Smooth muscle cell (in vitro differentiated cells): ENCODE data around the gene ADAD1. TPM values are rescaled to one million over a fixed set of nuclear protein-coding genes. Genes with fewer than 3 reads are reported as not detected.

ENCODE experiments used
- DNase-seq: peaks from one replicate; lab custom pipeline; 2025; ENCODE audit not compliant: unreplicated experiment; lab: John Stamatoyannopoulos, UW
- H2AFZ ChIP-seq: fragments of 200-600 bp; sonication (generic); 2 replicates; pipeline ENCODE4 v1.6.0; 2016; ENCODE audit warnings: antibody characterized with exemption, low read depth, mild to moderate bottlenecking
- H3F3A ChIP-seq: fragments of 200-600 bp; sonication (generic); 2 replicates; pipeline ENCODE4 v1.6.0; 2017; ENCODE audit warnings: antibody characterized with exemption, low read depth
- H3K27ac ChIP-seq: fragments of 200-600 bp; sonication (generic); 2 replicates; pipeline ENCODE4 v1.5.1; 2016; ENCODE audit warnings: low read depth, mild to moderate bottlenecking
- H3K27me3 ChIP-seq: fragments of 200-600 bp; sonication (generic); 2 replicates; pipeline ENCODE4 v1.6.1; 2016; ENCODE audit warnings: low read depth, mild to moderate bottlenecking
- H3K36me3 ChIP-seq: fragments of 200-600 bp; sonication (generic); 2 replicates; pipeline ENCODE4 v1.5.1; 2016; ENCODE audit warnings: low read depth
- H3K4me1 ChIP-seq: fragments of 200-600 bp; sonication (generic); 2 replicates; pipeline ENCODE4 v1.5.1; 2016; ENCODE audit warnings: low read depth
- H3K4me2 ChIP-seq: fragments of 200-600 bp; sonication (generic); 2 replicates; pipeline ENCODE4 v1.6.0; 2016; ENCODE audit warnings: mild to moderate bottlenecking
- H3K4me3 ChIP-seq: fragments of 200-600 bp; sonication (generic); 2 replicates; pipeline ENCODE4 v1.5.1; 2016; ENCODE audit warnings: mild to moderate bottlenecking
- H3K79me2 ChIP-seq: fragments of 200-600 bp; sonication (generic); 2 replicates; pipeline ENCODE4 v1.6.0; 2016; ENCODE audit warnings: low read depth, mild to moderate bottlenecking
- H3K9ac ChIP-seq: fragments of 200-600 bp; sonication (generic); 2 replicates; pipeline ENCODE4 v1.6.0; 2016; ENCODE audit warnings: low read depth
- H3K9me3 ChIP-seq: fragments of 200-600 bp; sonication (generic); replicated peaks from 2 replicates; pipeline ENCODE4 v1.5.1; 2016; ENCODE audit warnings: low read depth
- H4K20me1 ChIP-seq: fragments of 200-600 bp; sonication (generic); 2 replicates; pipeline ENCODE4 v1.6.0; 2016; ENCODE audit warnings: low read depth
- CTCF ChIP-seq: fragments of 200-600 bp; sonication (generic); IDR thresholded peaks from 2 replicates; pipeline ENCODE4 v1.5.1; 2017; ENCODE audit warnings: borderline replicate concordance, mild to moderate bottlenecking, antibody characterized with exemption; ENCODE audit not compliant: insufficient read depth, poor library complexity, severe bottlenecking
- WGBS: methylation state at CpG from one replicate; pipeline ENCODE4 v1.1.7; 2016; ENCODE audit warnings: low lambda C conversion rate; 5-methylcytosine and 5-hydroxymethylcytosine counted together
- polyA plus RNA-seq: library from polyadenylated mRNA; unstranded; fragments of >200 nt; fragmentation: Nextera tagmentation; extraction: Ambion mirVana; gene quantifications from 2 replicates; pipeline ENCODE4 v1.2.1, GENCODE V29; 2016
- total RNA-seq: library from RNA; depleted of rRNA; stranded (reverse); fragments of >200 nt; gene quantifications from 2 replicates; pipeline ENCODE4 v1.2.3, GENCODE V29; 2014

The ADAD1 gene
- total and polyA plus RNA-seq, 2 experiments from 2014 or later: not detected

GRCh38 chr4:122475233-122475632 lies 96.4 kb downstream of the ADAD1 start:
- Histone ChIP-seq H3K4me1 (no peaks in the 10 kb centered on the region), H3K79me2 (no peaks in the 10 kb centered on the region), H3K4me2 (no peak overlapping the region), H3F3A (no peaks in the 10 kb centered on the region), H3K9ac (no peak overlapping the region), H2AFZ (no peak overlapping the region), H3K9me3 (no peaks in the 10 kb centered on the region), H3K27me3 (no peaks in the 10 kb centered on the region), H3K36me3 (no peaks in the 10 kb centered on the region), H4K20me1 (no peaks in the 10 kb centered on the region), H3K4me3 (no peak overlapping the region), H3K27ac (no peak overlapping the region)
- 84% methylated on average over 3 of the region's 3 CpGs for WGBS
- DNase-seq: no peak
- TF ChIP-seq CTCF: no peak

DNA sequence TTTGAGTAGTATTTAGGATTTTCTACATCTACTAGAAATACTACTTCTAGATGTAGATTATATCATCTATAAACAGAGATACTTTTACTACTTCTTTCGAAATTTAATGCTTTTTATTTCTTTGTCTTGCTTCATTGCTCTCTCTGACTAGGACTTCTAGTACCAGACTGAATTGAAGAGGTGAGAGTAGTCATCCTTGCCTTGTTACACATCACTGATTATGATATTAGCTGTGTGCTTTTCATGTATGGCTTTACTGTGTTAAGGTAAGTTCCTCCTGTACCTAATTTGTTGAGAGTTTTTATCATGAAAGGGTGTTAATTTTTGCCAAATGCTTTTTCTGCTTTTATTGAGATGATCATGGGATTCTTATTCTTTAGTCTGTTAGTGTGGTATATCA lies 97.3 kb downstream of the ADAD1 start:
- no peak overlapping the region for H3K4me2 ChIP-seq
- no peak overlapping the region for H3K27ac ChIP-seq
- H3K4me1 ChIP-seq: no peaks in the 10 kb centered on the region
- no peaks in the 10 kb centered on the region for H4K20me1 ChIP-seq
- no peak for TF ChIP-seq CTCF
- WGBS: 83% methylated on average over 1 of the region's 1 CpG
- no peaks in the 10 kb centered on the region for H3K27me3 ChIP-seq
- no peaks in the 10 kb centered on the region for H3K9me3 ChIP-seq
- no peaks in the 10 kb centered on the region for H3F3A ChIP-seq
- no peak overlapping the region for H2AFZ ChIP-seq
- H3K79me2 ChIP-seq: no peaks in the 10 kb centered on the region
- H3K36me3 ChIP-seq: no peaks in the 10 kb centered on the region
- no peak for DNase-seq
- no peak overlapping the region for H3K4me3 ChIP-seq
- H3K9ac ChIP-seq: no peak overlapping the region

DNA sequence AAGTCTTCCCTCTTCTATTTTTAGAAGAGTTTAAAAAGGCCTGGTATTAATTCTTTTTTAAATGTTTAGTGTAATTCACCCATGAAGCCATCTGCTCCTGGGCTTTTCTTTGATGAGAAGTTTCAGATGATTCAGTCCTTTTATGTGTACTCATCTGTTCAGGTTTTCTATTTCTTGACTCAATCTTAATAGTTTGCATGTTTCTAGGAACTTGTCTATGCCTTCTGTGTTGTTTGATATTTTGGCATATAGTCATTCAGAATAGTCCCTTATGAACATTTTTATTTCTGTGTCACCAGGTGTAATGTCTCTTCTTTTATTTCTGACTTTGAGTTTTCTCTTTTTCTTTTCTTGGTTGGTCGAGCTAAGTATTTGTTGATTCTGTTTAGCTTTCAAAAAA lies 97.9 kb downstream of the ADAD1 start:
- H4K20me1 ChIP-seq: no peaks in the 10 kb centered on the region
- H3K27me3 ChIP-seq: no peaks in the 10 kb centered on the region
- no peak for TF ChIP-seq CTCF
- no peak overlapping the region for H3K4me3 ChIP-seq
- 88% methylated on average over 1 of the region's 1 CpG for WGBS
- DNase-seq: no peak
- peak overlapping the region; percentile 10 for H2AFZ ChIP-seq
- no peak overlapping the region for H3K9ac ChIP-seq
- no peak overlapping the region for H3K4me2 ChIP-seq
- H3K27ac ChIP-seq: no peak overlapping the region
- no peaks in the 10 kb centered on the region for H3K4me1 ChIP-seq
- H3K79me2 ChIP-seq: no peaks in the 10 kb centered on the region
- no peaks in the 10 kb centered on the region for H3K36me3 ChIP-seq
- H3F3A ChIP-seq: no peaks in the 10 kb centered on the region
- no peaks in the 10 kb centered on the region for H3K9me3 ChIP-seq

Other genes with a start within 250 kb of the ADAD1 start
- 77.8 and 80.5 TPM in 2 replicates for gene BLTP1, start 226.7 kb upstream of the ADAD1 start, total RNA-seq
- gene BLTP1, start 226.7 kb upstream of the ADAD1 start, polyA plus RNA-seq: 4.7 and 7.1 TPM in 2 replicates
- gene IL2, start 77.7 kb downstream of the ADAD1 start, total RNA-seq: not detected in 2 replicates
- gene IL2, start 77.7 kb downstream of the ADAD1 start, polyA plus RNA-seq: not detected in 2 replicates
- gene IL21, start 242.1 kb downstream of the ADAD1 start, total RNA-seq: not detected in 2 replicates
- gene IL21, start 242.1 kb downstream of the ADAD1 start, polyA plus RNA-seq: not detected in 2 replicates